ENCODE results near the gene MAFG. TPM values are rescaled to one million over a fixed set of nuclear protein-coding genes. Genes with fewer than 3 reads are reported as not detected.

Gene MAFG
- total and polyA plus RNA-seq, 2 experiments from 2014 or later, result 17.2 to 33.4 TPM

- no peak for TF ChIP-seq ZNF462 (CRISPR knock-in tag; IDR thresholded peaks at IDR 0.05)
- no peak for TF ChIP-seq EZH2phosphoT487 (IDR thresholded peaks at IDR 0.05; ENCODE audit: unreplicated experiment)
Observed at GRCh38 chr17:81923302-81924260, 4.0 kb downstream of the MAFG start (continued).

GRCh38 chr17:81922566-81923301 is 4.8 kb downstream of the MAFG start:
- peaks cover 19% of the 10 kb centered on the region for H4K20me1 ChIP-seq (replicated peaks; ENCODE audit: insufficient read depth)
- H3K4me2 ChIP-seq, result peak overlapping the region; percentile 64; the same call in 1 of the 2 replicates
- Mint-ChIP-seq H3K4me3 (peak overlapping the region; percentile 85), H3K36me3 (ENCODE audit: low read depth) (peaks cover 33% of the 10 kb centered on the region), H3K27ac (peak overlapping the region; percentile 100), H3K4me1 (peaks cover 47% of the 10 kb centered on the region), H3K9me3 (no peaks in the 10 kb centered on the region; the same call in 2 of the 3 replicates), H3K27me3 (ENCODE audit: insufficient read depth, low read depth, poor library complexity) (peaks cover 37% of the 10 kb centered on the region)
- DNase-seq (ENCODE audit: low spot score), result no peak
- H3K4me1 ChIP-seq (ENCODE audit: insufficient read depth), result peaks cover 26% of the 10 kb centered on the region; the same call in 1 of the 2 replicates
- peaks cover 77% of the 10 kb centered on the region for H3K79me2 ChIP-seq (replicated peaks; ENCODE audit: insufficient read depth)
- H3F3A ChIP-seq (replicated peaks; ENCODE audit: low read depth), result peaks cover 33% of the 10 kb centered on the region
- no peaks in the 10 kb centered on the region for H3K27me3 ChIP-seq (ENCODE audit: insufficient read depth)
- peak overlapping the region; percentile 53; the same call in 1 of the 2 replicates for H3K4me3 ChIP-seq
- ATAC-seq, result no peak
- no peaks in the 10 kb centered on the region; the same call in 1 of the 2 replicates for H3K36me3 ChIP-seq (ENCODE audit: insufficient read depth)
- peak overlapping the region; percentile 95 for H3K27ac ChIP-seq (ENCODE audit: low read depth)
- no peak overlapping the region for H2AFZ ChIP-seq
- no peaks in the 10 kb centered on the region for H3K9me2 ChIP-seq (ENCODE audit: insufficient read depth)
- TF ChIP-seq JUNB (IDR thresholded peaks at IDR 0.05; ENCODE audit: unreplicated experiment) (no peak), POLR2AphosphoS5 (IDR thresholded peaks at IDR 0.05; ENCODE audit: low read depth) (no peak), EZH2 (IDR thresholded peaks at IDR 0.05; ENCODE audit: low read depth, unreplicated experiment) (no peak)
- TF ChIP-seq, protein P1, sequence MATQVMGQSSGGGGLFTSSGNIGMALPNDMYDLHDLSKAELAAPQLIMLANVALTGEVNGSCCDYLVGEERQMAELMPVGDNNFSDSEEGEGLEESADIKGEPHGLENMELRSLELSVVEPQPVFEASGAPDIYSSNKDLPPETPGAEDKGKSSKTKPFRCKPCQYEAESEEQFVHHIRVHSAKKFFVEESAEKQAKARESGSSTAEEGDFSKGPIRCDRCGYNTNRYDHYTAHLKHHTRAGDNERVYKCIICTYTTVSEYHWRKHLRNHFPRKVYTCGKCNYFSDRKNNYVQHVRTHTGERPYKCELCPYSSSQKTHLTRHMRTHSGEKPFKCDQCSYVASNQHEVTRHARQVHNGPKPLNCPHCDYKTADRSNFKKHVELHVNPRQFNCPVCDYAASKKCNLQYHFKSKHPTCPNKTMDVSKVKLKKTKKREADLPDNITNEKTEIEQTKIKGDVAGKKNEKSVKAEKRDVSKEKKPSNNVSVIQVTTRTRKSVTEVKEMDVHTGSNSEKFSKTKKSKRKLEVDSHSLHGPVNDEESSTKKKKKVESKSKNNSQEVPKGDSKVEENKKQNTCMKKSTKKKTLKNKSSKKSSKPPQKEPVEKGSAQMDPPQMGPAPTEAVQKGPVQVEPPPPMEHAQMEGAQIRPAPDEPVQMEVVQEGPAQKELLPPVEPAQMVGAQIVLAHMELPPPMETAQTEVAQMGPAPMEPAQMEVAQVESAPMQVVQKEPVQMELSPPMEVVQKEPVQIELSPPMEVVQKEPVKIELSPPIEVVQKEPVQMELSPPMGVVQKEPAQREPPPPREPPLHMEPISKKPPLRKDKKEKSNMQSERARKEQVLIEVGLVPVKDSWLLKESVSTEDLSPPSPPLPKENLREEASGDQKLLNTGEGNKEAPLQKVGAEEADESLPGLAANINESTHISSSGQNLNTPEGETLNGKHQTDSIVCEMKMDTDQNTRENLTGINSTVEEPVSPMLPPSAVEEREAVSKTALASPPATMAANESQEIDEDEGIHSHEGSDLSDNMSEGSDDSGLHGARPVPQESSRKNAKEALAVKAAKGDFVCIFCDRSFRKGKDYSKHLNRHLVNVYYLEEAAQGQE (IDR thresholded peaks at IDR 0.05; ENCODE audit: unreplicated experiment), result no peak
- TF ChIP-seq, protein P2, sequence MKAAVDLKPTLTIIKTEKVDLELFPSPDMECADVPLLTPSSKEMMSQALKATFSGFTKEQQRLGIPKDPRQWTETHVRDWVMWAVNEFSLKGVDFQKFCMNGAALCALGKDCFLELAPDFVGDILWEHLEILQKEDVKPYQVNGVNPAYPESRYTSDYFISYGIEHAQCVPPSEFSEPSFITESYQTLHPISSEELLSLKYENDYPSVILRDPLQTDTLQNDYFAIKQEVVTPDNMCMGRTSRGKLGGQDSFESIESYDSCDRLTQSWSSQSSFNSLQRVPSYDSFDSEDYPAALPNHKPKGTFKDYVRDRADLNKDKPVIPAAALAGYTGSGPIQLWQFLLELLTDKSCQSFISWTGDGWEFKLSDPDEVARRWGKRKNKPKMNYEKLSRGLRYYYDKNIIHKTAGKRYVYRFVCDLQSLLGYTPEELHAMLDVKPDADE (IDR thresholded peaks at IDR 0.05), result no peak
